Uterus (tissue), 2 donors: Measurements from ENCODE around the gene NBEA.

Experiments used
- POLR2A ChIP-seq, 2 donors: fragments of 450-650 bp; IDR thresholded peaks; one replicate each; pipeline ENCODE4 v1.6.1; 2016; ENCODE audit warnings: antibody characterized with exemption in 2 of 2, mild to moderate bottlenecking in 1 of 2, moderate library complexity in 1 of 2
- TF ChIP-seq, protein P1 (sequence below), 4 experiments: fragments of 200-600 bp in 2 of 4; fragments of 450-650 bp in 2 of 4; sonication (generic) in 2 of 4; IDR thresholded peaks; one replicate each; pipeline ENCODE4 v1.5.1; 2016 to 2019; ENCODE audit warnings: antibody characterized with exemption in 4 of 4, mild to moderate bottlenecking in 2 of 4, moderate library complexity in 1 of 4

DNA sequence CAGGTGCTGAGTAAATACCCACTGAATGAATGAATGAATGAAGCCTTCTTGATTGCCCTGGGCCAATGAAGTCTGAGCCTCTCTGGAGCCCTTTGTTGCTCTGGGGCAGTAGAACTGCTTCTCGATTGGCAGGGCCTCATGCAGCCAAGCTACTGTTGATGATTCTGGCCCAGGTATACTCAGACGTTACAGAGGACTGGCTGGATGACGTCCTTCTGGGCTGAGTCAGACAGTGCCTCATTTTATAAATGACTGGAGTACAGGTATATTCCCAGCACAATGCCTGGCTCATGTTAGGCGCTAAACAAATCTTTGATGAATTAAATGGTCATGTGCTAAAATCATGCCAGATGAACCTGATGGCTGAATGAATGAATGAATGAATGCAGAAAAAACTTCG lies 778.2 kb downstream of the NBEA start:
- TF ChIP-seq, protein P1, sequence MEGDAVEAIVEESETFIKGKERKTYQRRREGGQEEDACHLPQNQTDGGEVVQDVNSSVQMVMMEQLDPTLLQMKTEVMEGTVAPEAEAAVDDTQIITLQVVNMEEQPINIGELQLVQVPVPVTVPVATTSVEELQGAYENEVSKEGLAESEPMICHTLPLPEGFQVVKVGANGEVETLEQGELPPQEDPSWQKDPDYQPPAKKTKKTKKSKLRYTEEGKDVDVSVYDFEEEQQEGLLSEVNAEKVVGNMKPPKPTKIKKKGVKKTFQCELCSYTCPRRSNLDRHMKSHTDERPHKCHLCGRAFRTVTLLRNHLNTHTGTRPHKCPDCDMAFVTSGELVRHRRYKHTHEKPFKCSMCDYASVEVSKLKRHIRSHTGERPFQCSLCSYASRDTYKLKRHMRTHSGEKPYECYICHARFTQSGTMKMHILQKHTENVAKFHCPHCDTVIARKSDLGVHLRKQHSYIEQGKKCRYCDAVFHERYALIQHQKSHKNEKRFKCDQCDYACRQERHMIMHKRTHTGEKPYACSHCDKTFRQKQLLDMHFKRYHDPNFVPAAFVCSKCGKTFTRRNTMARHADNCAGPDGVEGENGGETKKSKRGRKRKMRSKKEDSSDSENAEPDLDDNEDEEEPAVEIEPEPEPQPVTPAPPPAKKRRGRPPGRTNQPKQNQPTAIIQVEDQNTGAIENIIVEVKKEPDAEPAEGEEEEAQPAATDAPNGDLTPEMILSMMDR (IDR thresholded peaks at IDR 0.05): no peak
- TF ChIP-seq POLR2A (IDR thresholded peaks at IDR 0.05): no peak
